ENCODE results near the gene OXER1.
"Not testable (repeated sequence)": the region's sequence is repeated elsewhere in the genome, so short reads cannot be mapped to it uniquely, and the experiment has no call there.

Gene OXER1

GRCh38 chr2:42744545-42745082 is 19.3 kb downstream of the OXER1 start:
- DNase-seq = no peak

GRCh38 chr2:42743659-42743990 is 20.3 kb downstream of the OXER1 start:
- no peak for DNase-seq

DNA sequence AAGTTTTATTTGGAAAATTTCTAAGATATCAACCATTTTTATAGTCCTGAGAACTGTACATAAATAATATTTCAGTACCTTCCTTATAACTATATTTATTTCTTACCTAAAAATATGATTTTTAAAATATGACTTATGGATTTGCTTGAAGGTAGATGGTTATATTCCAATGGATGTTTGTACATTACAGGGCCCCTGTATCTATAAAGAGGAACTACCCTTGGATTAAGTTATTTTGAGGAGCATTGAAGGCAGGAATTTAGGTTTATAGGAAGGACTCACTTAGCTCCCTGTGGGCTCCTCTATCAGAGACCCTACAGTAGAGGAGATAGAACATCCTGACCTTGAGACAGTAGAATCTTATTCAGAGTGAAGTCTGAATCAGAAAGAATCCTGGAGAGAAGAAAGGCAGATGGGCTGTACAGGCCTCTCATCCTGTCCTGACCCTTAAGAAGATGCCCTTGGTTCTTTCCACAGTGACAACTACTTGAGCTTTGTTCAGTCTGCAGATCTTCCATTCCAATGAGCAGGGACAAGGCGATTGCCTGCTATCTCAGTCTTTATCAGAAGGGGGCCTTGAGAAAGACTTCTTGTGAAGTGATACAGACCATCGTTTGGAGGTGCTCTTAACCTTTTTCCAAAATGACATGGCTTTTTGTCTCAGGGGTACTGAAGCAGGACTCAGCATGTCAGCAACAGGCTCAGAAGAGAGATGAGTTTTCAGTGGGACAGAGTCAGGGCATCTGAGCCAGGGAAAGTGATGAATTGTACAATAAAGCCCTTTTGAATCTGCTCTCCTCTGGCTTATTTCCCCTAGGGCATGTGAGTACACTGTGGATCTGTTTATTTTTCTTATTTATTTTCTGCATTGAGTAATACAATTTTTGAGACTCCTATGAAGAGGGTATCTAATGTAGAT is 20.9 kb downstream of the OXER1 start:
- no peak for DNase-seq

- DNase-seq = no peak
Measured at GRCh38 chr2:42741140-42741539, 22.8 kb downstream of the OXER1 start.

DNA sequence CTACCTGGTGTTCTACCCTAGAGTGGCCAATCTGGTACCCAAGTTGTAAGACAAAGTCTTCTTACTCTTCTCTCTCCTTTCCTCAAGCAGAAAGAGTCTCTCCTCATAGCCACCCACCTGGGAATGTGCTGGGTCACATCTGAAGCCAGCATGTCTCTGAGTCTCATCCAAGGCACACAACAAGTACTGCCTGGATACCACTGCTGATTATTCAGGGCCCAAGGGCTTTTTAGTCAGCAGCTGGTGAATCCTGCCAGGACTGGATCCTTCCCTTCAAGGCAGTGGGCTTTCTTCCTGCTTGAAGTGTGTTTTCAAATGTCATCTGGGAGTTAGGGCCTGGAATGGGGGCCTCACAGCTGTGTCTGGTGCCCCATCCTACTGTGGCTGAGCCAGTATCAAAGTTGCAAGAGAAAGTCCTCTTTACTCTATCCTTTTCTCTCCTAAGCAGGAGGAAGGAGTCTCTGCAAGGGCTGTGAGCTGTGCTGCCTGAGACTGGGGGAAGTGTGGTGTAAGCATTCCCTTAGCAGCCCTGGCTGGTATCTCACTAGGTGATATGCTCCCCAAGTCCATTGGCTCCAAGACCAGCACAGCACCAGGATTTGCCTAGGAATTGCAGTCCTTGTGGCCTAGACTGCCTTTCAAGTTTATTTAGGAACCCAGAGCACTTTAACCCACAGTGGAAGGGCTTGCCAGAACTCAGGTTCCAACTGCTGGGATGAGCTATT is 27.2 kb downstream of the OXER1 start:
- no peak for DNase-seq

GRCh38 chr2:42733852-42734251 is 30.1 kb downstream of the OXER1 start:
- DNase-seq = no peak

GRCh38 chr2:42731316-42731715 is 32.6 kb downstream of the OXER1 start:
- not testable (repeated sequence) for DNase-seq

GRCh38 chr2:42726680-42727079 is 37.3 kb downstream of the OXER1 start:
- DNase-seq = no peak

DNA sequence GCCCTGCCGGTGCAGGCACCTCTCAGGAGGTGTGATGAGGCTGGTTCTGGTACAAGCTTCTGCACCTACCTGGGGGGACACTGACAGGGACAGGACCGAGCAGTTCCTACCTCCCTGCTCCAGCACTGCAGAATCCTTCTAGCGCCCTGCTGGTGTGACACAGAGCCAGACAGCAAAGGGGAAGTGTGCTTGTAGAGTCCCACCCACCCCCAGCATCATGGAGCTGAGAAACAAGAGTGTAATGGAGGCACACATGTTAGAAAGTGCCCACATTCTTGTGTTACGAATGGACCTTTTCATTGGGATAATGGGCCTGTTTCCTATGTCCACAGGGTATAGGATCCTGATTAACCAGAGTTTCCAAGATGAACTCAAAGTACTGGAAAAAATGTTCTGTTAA is 38.3 kb downstream of the OXER1 start:
- DNase-seq = no peak

GRCh38 chr2:42724886-42725285 is 39.0 kb downstream of the OXER1 start:
- no peak for DNase-seq

DNA sequence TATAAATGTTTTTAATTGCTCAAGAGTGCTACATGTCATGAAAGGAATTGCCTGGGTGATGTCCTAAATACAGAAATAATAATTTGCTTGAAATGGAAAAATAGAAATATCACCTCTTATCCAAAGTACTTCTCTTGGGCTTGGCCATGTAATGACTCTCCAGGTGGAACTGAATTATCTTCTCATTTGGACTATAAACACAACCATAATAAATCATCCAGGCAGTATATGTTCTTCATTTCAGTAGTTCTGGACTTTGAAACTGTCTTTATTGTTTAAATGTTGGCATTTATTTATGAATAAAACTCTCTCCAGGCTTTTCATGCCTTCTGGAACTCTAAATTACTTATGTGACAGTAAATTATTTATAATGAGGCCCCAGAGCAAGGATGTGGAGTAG is 40.5 kb downstream of the OXER1 start:
- DNase-seq = no peak

DNA sequence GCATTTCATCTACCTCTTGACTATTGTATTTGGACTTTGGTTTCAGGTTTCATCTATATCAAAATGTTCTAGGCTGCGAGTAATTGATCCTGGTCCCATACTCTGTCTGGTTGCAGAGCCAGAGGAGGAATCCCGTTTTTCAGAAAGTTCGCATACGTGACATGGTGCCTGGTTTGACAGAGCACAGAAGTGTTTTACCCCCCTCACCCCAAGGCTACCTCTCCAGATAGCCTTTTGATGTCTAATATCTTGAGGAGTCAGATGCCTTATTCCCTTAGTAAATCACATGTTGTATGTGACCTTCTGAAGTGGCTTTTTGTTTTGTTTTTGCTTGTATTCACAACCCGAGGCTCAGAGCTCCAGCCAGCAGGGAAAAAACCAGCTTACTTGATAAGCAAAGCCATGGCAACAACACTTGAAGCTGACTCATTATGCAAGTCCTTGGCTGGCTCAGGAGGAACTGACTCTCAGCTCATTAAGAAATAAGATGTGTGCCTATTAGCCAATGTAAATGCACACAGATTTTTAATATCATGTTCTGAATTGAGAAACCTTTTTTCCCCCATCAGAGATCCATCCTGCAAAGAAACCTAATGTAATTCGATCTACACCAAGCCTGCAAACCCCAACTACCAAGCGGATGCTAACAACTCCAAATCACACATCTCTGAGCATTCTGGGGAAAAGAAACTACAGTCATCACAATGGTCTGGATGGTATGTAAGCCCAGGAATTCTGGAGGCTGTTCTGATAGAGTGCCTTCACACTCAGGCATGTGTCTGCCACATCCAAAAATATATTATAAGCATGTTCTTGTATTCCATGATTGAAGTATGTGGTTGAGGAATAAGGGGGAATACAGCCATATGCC is 41.4 kb downstream of the OXER1 start:
- peak in 1 of 2 experiments; percentile 19 for DNase-seq

DNA sequence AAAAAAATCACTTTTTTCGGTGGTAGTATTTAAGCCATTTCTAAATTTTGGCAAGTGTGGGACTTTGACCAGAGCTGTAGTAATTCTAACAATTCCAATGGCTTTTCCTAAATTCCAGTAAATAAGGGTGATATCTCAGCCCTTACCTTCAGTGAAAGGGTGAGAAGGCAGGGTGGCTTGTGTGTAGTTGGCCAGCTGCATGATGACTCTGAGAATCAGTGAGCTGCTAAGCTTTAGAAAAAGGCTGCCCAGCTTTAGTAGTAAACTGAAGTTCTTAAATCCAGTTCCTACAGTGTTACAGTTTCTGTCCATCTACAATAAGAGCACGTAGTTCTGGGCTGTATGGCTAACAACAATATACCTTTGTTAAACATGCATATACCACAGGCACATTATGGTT is 42.0 kb downstream of the OXER1 start:
- no peak for DNase-seq

- no peak for DNase-seq
Measured at GRCh38 chr2:42714686-42715085, 49.2 kb downstream of the OXER1 start.

DNA sequence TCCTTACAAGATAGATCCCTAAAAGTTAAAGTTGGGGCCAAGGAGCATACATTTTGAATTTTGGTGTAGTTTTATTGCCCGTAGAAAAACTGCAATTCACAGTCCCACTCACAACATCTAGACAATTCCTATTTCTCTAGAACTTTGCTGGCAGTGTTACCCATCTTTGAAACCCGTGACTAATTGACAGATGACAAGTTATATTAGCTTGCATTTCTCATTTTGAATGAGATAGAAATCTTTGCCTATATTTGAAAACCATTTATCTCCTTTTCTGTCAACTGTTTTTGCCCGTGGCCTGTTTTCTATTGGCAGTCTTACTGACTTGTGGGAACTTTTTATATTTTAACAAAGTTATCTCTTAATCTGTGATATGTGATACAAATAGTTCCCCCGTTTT is 50.0 kb downstream of the OXER1 start:
- no peak for DNase-seq

GRCh38 chr2:42712934-42713333 is 51.0 kb downstream of the OXER1 start:
- DNase-seq = no peak
